H1 (cell line): ENCODE measurements around the gene EXT2. TPM values are rescaled to one million over a fixed set of nuclear protein-coding genes. Genes with fewer than 3 reads are reported as not detected.

ENCODE experiments used
- CTCF ChIA-PET: fragments of 300-600 bp; sonication (Branson Sonifier 250); formaldehyde crosslinking; loops from one replicate; lab custom pipeline; 2021; ENCODE audit not compliant: partially characterized antibody; lab: Charles Lee
- POLR2A ChIA-PET: fragments of 300-600 bp; sonication (Branson Sonifier 250); formaldehyde crosslinking; loops from one replicate; lab custom pipeline; 2021; ENCODE audit warnings: inconsistent platforms; ENCODE audit not compliant: partially characterized antibody; lab: Charles Lee
- DNase-seq, 2 experiments: peaks; one replicate each; pipeline versions ENCODE4 v3.0.0 to v3.0.0-alpha.2; 2010 to 2022; ENCODE audit warnings: low spot score in 2 of 2, low read depth in 1 of 2, mixed read lengths in 1 of 2
- FAIRE-seq: peaks from 2 replicates; lab custom pipeline; 2011; peaks lifted over from hg19 to GRCh38; lab: Jason Lieb, UNC
- H2AFZ ChIP-seq: 2 replicates; pipeline ENCODE4 v1.8.1; 2012; ENCODE audit warnings: low read length, inconsistent platforms
- H2AK5ac ChIP-seq: 2 replicates; pipeline ENCODE4 v1.6.1; 2013; ENCODE audit warnings: low read depth, low read length
- H2BK120ac ChIP-seq: replicated peaks from 2 replicates; pipeline ENCODE3; 2013; ENCODE audit warnings: low read depth, low read length, inconsistent platforms
- H2BK12ac ChIP-seq: 2 replicates; pipeline ENCODE4 v1.6.1; 2013; ENCODE audit warnings: low read depth, low read length
- H2BK15ac ChIP-seq: 2 replicates; pipeline ENCODE4 v1.6.1; 2013; ENCODE audit warnings: low read length
- H2BK20ac ChIP-seq: 2 replicates; pipeline ENCODE4 v1.6.1; 2013; ENCODE audit warnings: low read length
- H2BK5ac ChIP-seq: 2 replicates; pipeline ENCODE4 v1.6.1; 2013; ENCODE audit warnings: low read depth, low read length
- H3K14ac ChIP-seq: 2 replicates; pipeline ENCODE4 v1.6.1; 2013; ENCODE audit warnings: inconsistent platforms; ENCODE audit not compliant: insufficient read length
- H3K18ac ChIP-seq: 2 replicates; pipeline ENCODE4 v1.6.1; 2013; ENCODE audit warnings: low read length; ENCODE audit errors: extremely low read depth
- H3K23ac ChIP-seq: 2 replicates; pipeline ENCODE4 v1.6.1; 2013; ENCODE audit warnings: inconsistent platforms; ENCODE audit not compliant: insufficient read length
- H3K23me2 ChIP-seq: 2 replicates; pipeline ENCODE4 v1.6.1; 2013; ENCODE audit warnings: low read depth, low read length
- H3K27ac ChIP-seq: 2 replicates; pipeline ENCODE4 v1.6.1; 2011; ENCODE audit warnings: low read depth, low read length, inconsistent platforms
- H3K27me3 ChIP-seq, 4 experiments: replicated peaks in 1 of 4; 1 replicate in 1 of 4; 2 replicates in 3 of 4; pipeline versions ENCODE4 v1.6.1 to v1.8.1; 2011 to 2013; ENCODE audit warnings: low read length in 3 of 4, mild to moderate bottlenecking in 3 of 4, inconsistent platforms in 2 of 4, mixed read lengths in 2 of 4, moderate library complexity in 1 of 4; ENCODE audit not compliant: control insufficient read depth in 3 of 4, insufficient read depth in 3 of 4; ENCODE audit errors: extremely low read depth in 1 of 4
- H3K36me3 ChIP-seq, 4 experiments: 2 replicates each; pipeline versions ENCODE4 v1.6.1 to v1.8.1; 2011 to 2013; ENCODE audit warnings: mild to moderate bottlenecking in 4 of 4, low read length in 3 of 4, moderate library complexity in 2 of 4, control low read depth in 1 of 4, inconsistent platforms in 1 of 4; ENCODE audit not compliant: insufficient read depth in 4 of 4, control insufficient read depth in 2 of 4
- H3K4ac ChIP-seq: replicated peaks from 2 replicates; pipeline ENCODE3; 2013; ENCODE audit warnings: low read length, low read depth, mixed read lengths, inconsistent platforms; ENCODE audit not compliant: insufficient read length
- H3K4me1 ChIP-seq, 4 experiments: replicated peaks in 1 of 4; 1 replicate in 1 of 4; 2 replicates in 3 of 4; pipeline versions ENCODE4 v1.6.1 to v1.8.1; 2011 to 2013; ENCODE audit warnings: low read length in 3 of 4, inconsistent platforms in 2 of 4, mixed read lengths in 1 of 4; ENCODE audit not compliant: insufficient read depth in 4 of 4, control insufficient read depth in 3 of 4
- H3K4me2 ChIP-seq, 2 experiments: 2 replicates each; pipeline versions ENCODE4 v1.6.1 to v1.8.1; 2011 to 2013; ENCODE audit warnings: low read depth in 2 of 2, low read length in 2 of 2, control low read depth in 1 of 2, inconsistent platforms in 1 of 2, mild to moderate bottlenecking in 1 of 2; ENCODE audit not compliant: insufficient read depth in 1 of 2
- H3K4me3 ChIP-seq, 4 experiments: fragments of 200-600, 300-600 bp in 1 of 4; sonication (generic), shearing (Covaris generic), sonication (Bioruptor Twin) in 1 of 4; 2 replicates each; pipeline versions ENCODE4 v1.5.1 to v1.8.1; 2011 to 2016; ENCODE audit warnings: low read length in 4 of 4, low read depth in 3 of 4, control low read depth in 2 of 4, inconsistent platforms in 2 of 4, mild to moderate bottlenecking in 2 of 4, mixed read lengths in 1 of 4, moderate library complexity in 1 of 4; ENCODE audit not compliant: insufficient read depth in 2 of 4; ENCODE audit errors: extremely low read depth in 1 of 4
- H3K56ac ChIP-seq: replicated peaks from 2 replicates; pipeline ENCODE3; 2013; ENCODE audit warnings: low read depth, mild to moderate bottlenecking, mixed read lengths, low read length, inconsistent platforms; ENCODE audit not compliant: insufficient read length
- H3K79me1 ChIP-seq: 2 replicates; pipeline ENCODE4 v1.6.1; 2013; ENCODE audit warnings: low read depth, low read length, control low read depth
- H3K79me2 ChIP-seq, 2 experiments: 2 replicates each; pipeline versions ENCODE4 v1.6.1 to v1.8.1; 2012 to 2013; ENCODE audit warnings: low read length in 2 of 2, mild to moderate bottlenecking in 2 of 2, inconsistent platforms in 1 of 2; ENCODE audit not compliant: insufficient read depth in 2 of 2, control insufficient read depth in 1 of 2
- H3K9ac ChIP-seq, 4 experiments: replicated peaks in 1 of 4; 1 replicate in 1 of 4; 2 replicates in 3 of 4; pipeline versions ENCODE4 v1.6.1 to v1.8.1; 2011 to 2013; ENCODE audit warnings: low read depth in 3 of 4, low read length in 3 of 4, control low read depth in 2 of 4, mild to moderate bottlenecking in 2 of 4, moderate library complexity in 2 of 4, inconsistent platforms in 1 of 4; ENCODE audit errors: extremely low read depth in 1 of 4
- H3K9me3 ChIP-seq, 2 experiments: 2 replicates each; pipeline versions ENCODE4 v1.6.1 to v1.8.1; 2012 to 2013; ENCODE audit warnings: mild to moderate bottlenecking in 2 of 2, moderate library complexity in 2 of 2, control low read depth in 1 of 2, inconsistent platforms in 1 of 2, low read depth in 1 of 2, low read length in 1 of 2, mixed read lengths in 1 of 2; ENCODE audit not compliant: insufficient read depth in 2 of 2
- H4K20me1 ChIP-seq, 2 experiments: replicated peaks in 1 of 2; 2 replicates each; pipeline versions ENCODE3 to v1.8.1; 2011 to 2013; ENCODE audit warnings: inconsistent platforms in 2 of 2, low read length in 2 of 2, mild to moderate bottlenecking in 1 of 2; ENCODE audit not compliant: insufficient read depth in 2 of 2, control insufficient read depth in 1 of 2
- H4K5ac ChIP-seq: 2 replicates; pipeline ENCODE4 v1.6.1; 2013; ENCODE audit warnings: low read length, low read depth, mixed read lengths, inconsistent platforms; ENCODE audit not compliant: insufficient read length
- H4K8ac ChIP-seq: 2 replicates; pipeline ENCODE4 v1.8.0; 2013; ENCODE audit warnings: mild to moderate bottlenecking, moderate library complexity, low read length, inconsistent platforms; ENCODE audit not compliant: insufficient read depth; ENCODE audit errors: extremely low read depth
- H4K91ac ChIP-seq: replicated peaks from 2 replicates; pipeline ENCODE3; 2013; ENCODE audit warnings: low read length, mixed read lengths, inconsistent platforms; ENCODE audit not compliant: insufficient read length
- EGR1 ChIP-seq: IDR thresholded peaks from 2 replicates; pipeline ENCODE4 v1.6.1; 2011; ENCODE audit warnings: low read depth, low read length, borderline replicate concordance
- KDM5A ChIP-seq: fragments of 200-600 bp; IDR thresholded peaks from 2 replicates; pipeline ENCODE4 v1.7.1; 2012; ENCODE audit warnings: mild to moderate bottlenecking, low read length, inconsistent platforms, mixed read lengths
- POLR2A ChIP-seq, 2 experiments: IDR thresholded peaks; 1 replicate in 1 of 2; 2 replicates in 1 of 2; pipeline ENCODE4 v1.6.1; 2011; ENCODE audit warnings: low read depth in 2 of 2, low read length in 2 of 2, mild to moderate bottlenecking in 2 of 2; ENCODE audit errors: control extremely low read depth in 1 of 2
- RBBP5 ChIP-seq: IDR thresholded peaks from 2 replicates; pipeline ENCODE4 v1.7.1; 2012; ENCODE audit warnings: low read depth, mild to moderate bottlenecking, inconsistent platforms, low read length, moderate library complexity, borderline replicate concordance
- SP2 ChIP-seq: IDR thresholded peaks from 2 replicates; pipeline ENCODE4 v1.6.1; 2012; ENCODE audit warnings: mild to moderate bottlenecking, low read length, inconsistent platforms
- WGBS, 2 experiments: shearing (Covaris generic) in 1 of 2; methylation state at CpG; one replicate each; pipeline versions ENCODE4 v1.1.6 to v1.1.7; 2013 to 2015; ENCODE audit warnings: low lambda C conversion rate in 2 of 2, mixed read lengths in 2 of 2, inconsistent platforms in 1 of 2, low coverage in 1 of 2, missing lambda C conversion rate in 1 of 2; ENCODE audit not compliant: insufficient replicate concordance in 2 of 2, insufficient coverage in 1 of 2, insufficient read length in 1 of 2; ENCODE audit errors: extremely low coverage in 1 of 2, missing lambda C conversion rate in 1 of 2; 5-methylcytosine and 5-hydroxymethylcytosine counted together
- polyA plus RNA-seq, 7 experiments: library from polyadenylated mRNA; depleted of rRNA in 3 of 7; stranded (reverse) in 5 of 7; unstranded in 2 of 7; fragments of >200 nt in 5 of 7; fragments of 200-250 nt in 2 of 7; gene quantifications; 1 replicate in 5 of 7; 2 replicates in 1 of 7; 4 replicates in 1 of 7; pipeline versions ENCODE4 v1.2.1 to v1.2.3, GENCODE V29; 2011 to 2013; ENCODE audit warnings: missing spikeins in 2 of 7, mixed read lengths in 2 of 7
- total RNA-seq: library from RNA; stranded (reverse); fragmentation: NEBNext Ultra II Directional; extraction: Animal tissue kit (Norgen Biotek cat#: 25700); gene quantifications from 2 replicates; pipeline ENCODE4 v1.2.1, GENCODE V29; 2021
- TF ChIP-seq, protein P1 (sequence below): IDR thresholded peaks from 2 replicates; pipeline ENCODE4 v1.6.1; 2011; ENCODE audit warnings: low read depth, mild to moderate bottlenecking, low read length; ENCODE audit not compliant: insufficient read depth
- TF ChIP-seq, protein P2 (sequence below): IDR thresholded peaks from 2 replicates; pipeline ENCODE4 v1.6.1; 2011; ENCODE audit warnings: low read length, improper control_type of control experiment
- TF ChIP-seq, protein P3 (sequence below): IDR thresholded peaks from 2 replicates; pipeline ENCODE4 v1.6.1; 2012; ENCODE audit warnings: low read length, inconsistent platforms

Gene EXT2
- total and polyA plus RNA-seq, 2 of the 8 experiments (the other 6 are each of a cell fraction or from before 2014, with no cell fraction given): 29.8 to 42.8 TPM

DNA sequence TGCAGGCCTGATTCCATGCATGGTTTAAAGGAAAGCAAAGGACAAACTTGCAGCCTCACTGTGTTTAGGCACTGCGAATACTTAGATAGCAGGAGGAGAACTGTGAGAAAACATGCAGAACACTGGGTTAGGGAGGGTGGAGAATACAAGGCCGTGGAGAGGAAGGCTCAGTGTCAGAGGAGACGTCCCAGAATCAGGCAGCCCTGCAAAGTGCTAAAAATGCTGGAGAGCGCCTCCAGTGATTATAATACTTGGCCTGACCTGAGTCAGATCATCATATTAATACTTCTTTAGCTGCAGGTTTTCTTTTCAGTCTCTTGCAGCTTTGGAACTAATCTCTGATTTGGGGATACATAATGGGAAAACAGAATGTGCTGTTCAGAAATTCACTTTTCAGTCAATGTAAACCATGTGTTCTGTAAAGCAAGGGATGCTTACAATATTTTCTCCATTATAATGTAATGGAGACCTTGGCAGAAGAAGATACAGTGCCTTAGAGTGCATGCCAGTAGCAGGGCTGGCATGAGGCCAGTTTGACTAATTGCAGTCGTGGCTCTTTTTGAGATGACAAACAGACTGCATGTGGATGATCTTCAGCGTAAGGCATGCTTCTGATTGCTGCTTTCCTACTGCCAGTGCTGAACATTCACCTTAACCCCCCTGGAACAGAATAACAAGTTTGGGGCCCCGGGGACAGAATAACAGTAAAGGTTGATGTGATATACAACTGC is 16.8 kb downstream of the EXT2 start:
- no peaks in the 10 kb centered on the region for H3K23me2 ChIP-seq
- no peak overlapping the region for H4K8ac ChIP-seq
- H4K20me1 ChIP-seq: peaks cover 0 to 4% of the 10 kb centered on the region in 2 experiments
- no peak overlapping the region for H2BK20ac ChIP-seq
- H3K18ac ChIP-seq: no peak overlapping the region
- no peak overlapping the region for H4K91ac ChIP-seq
- peaks cover 0 to 11% (median 3%) of the 10 kb centered on the region in 4 experiments; a peak in 4 of 8 replicates for H3K36me3 ChIP-seq
- no peak overlapping the region for H2BK120ac ChIP-seq
- H2BK15ac ChIP-seq: no peak overlapping the region
- peaks cover 0 to 1% (median 0%) of the 10 kb centered on the region in 4 experiments; a peak in 1 of 7 replicates for H3K27me3 ChIP-seq
- no peak overlapping the region for H2BK5ac ChIP-seq
- no peaks in the 10 kb centered on the region for H3K79me2 ChIP-seq
- H3K9ac ChIP-seq: no peak overlapping the region
- H3K27ac ChIP-seq: no peak overlapping the region
- H3K79me1 ChIP-seq: no peaks in the 10 kb centered on the region; the same call in 1 of the 2 replicates
- no peak overlapping the region for H2BK12ac ChIP-seq
- H2AFZ ChIP-seq: no peak overlapping the region
- H4K5ac ChIP-seq: no peak overlapping the region
- H3K4me2 ChIP-seq: no peak overlapping the region
- no peaks in the 10 kb centered on the region for H3K9me3 ChIP-seq
- H2AK5ac ChIP-seq: no peak overlapping the region
- H3K14ac ChIP-seq: no peak overlapping the region
- no peak overlapping the region for H3K56ac ChIP-seq
- no peak for FAIRE-seq
- H3K4me1 ChIP-seq: peaks cover 0 to 2% (median 0%) of the 10 kb centered on the region in 4 experiments; a peak in 1 of 7 replicates
- DNase-seq: no peak
- H3K4me3 ChIP-seq: no peak overlapping the region
- WGBS, 2 experiments: 82% methylated on average over 7 of the region's 7 CpGs; no CpG with 5 or more reads in 1 of the 2 experiments
- H3K23ac ChIP-seq: no peak overlapping the region
- no peak overlapping the region for H3K4ac ChIP-seq
- ChIA-PET CTCF (interaction anchor here (1.5 to 2.0 kb wide), 2 partner anchors 60 to 177 kb away, joined by 4 to 5 read pairs; no protein-coding TSS in a partner anchor), POLR2A (interaction anchor here (1.5 kb wide), 1 partner anchor 12 kb away, joined by 3 read pairs; no protein-coding TSS in a partner anchor)
- TF ChIP-seq KDM5A (no peak), POLR2A (IDR thresholded peaks at IDR 0.05; ENCODE audit: control extremely low read depth in 1 of 2, low read depth in 2 of 2, low read length in 2 of 2) (no peak), EGR1 (no peak), RBBP5 (no peak), SP2 (no peak)
- TF ChIP-seq, protein P1, sequence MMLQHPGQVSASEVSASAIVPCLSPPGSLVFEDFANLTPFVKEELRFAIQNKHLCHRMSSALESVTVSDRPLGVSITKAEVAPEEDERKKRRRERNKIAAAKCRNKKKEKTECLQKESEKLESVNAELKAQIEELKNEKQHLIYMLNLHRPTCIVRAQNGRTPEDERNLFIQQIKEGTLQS: no peak
- TF ChIP-seq, protein P2, sequence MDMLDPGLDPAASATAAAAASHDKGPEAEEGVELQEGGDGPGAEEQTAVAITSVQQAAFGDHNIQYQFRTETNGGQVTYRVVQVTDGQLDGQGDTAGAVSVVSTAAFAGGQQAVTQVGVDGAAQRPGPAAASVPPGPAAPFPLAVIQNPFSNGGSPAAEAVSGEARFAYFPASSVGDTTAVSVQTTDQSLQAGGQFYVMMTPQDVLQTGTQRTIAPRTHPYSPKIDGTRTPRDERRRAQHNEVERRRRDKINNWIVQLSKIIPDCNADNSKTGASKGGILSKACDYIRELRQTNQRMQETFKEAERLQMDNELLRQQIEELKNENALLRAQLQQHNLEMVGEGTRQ: no peak
- TF ChIP-seq, protein P3, sequence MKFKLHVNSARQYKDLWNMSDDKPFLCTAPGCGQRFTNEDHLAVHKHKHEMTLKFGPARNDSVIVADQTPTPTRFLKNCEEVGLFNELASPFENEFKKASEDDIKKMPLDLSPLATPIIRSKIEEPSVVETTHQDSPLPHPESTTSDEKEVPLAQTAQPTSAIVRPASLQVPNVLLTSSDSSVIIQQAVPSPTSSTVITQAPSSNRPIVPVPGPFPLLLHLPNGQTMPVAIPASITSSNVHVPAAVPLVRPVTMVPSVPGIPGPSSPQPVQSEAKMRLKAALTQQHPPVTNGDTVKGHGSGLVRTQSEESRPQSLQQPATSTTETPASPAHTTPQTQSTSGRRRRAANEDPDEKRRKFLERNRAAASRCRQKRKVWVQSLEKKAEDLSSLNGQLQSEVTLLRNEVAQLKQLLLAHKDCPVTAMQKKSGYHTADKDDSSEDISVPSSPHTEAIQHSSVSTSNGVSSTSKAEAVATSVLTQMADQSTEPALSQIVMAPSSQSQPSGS: no peak
